Tibial nerve (tissue), 4 donors: ENCODE measurements around the gene RPS6KL1. TPM values are rescaled to one million over a fixed set of nuclear protein-coding genes. Genes with fewer than 3 reads are reported as not detected.

ENCODE experiments used
- DNase-seq, 2 donors: peaks; one replicate each; pipeline ENCODE4 v3.0.0-alpha.2; 2019; ENCODE audit warnings: low spot score in 2 of 2
- H3K27ac ChIP-seq, 4 donors: fragments of 200-600 bp; sonication (generic) in 3 of 4; one replicate each; pipeline ENCODE4 v1.5.1; 2017 to 2019; ENCODE audit warnings: mild to moderate bottlenecking in 1 of 4
- H3K27me3 ChIP-seq, 2 donors: fragments of 200-600 bp; sonication (generic) in 1 of 2; one replicate each; pipeline versions ENCODE4 v1.5.1 to v1.6.0; 2017 to 2019
- H3K36me3 ChIP-seq, 3 donors: fragments of 200-600 bp; sonication (generic); one replicate each; pipeline ENCODE4 v1.5.1; 2018 to 2019
- H3K4me1 ChIP-seq, 4 donors: fragments of 200-600 bp; sonication (generic) in 3 of 4; one replicate each; pipeline ENCODE4 v1.5.1; 2017 to 2019
- H3K4me3 ChIP-seq, 4 donors: fragments of 200-600 bp; sonication (generic) in 3 of 4; one replicate each; pipeline ENCODE4 v1.5.1; 2017 to 2019; ENCODE audit warnings: mild to moderate bottlenecking in 1 of 4, moderate library complexity in 1 of 4
- H3K9me3 ChIP-seq, 4 donors: fragments of 200-600 bp; sonication (generic) in 3 of 4; one replicate each; pipeline ENCODE4 v1.5.1; 2017 to 2019
- CTCF ChIP-seq, 5 experiments: fragments of 200-600 bp in 3 of 5; fragments of 450-650 bp in 2 of 5; sonication (generic) in 3 of 5; IDR thresholded peaks; one replicate each; pipeline ENCODE4 v1.5.1; 2016 to 2019; ENCODE audit warnings: antibody characterized with exemption in 5 of 5, mild to moderate bottlenecking in 3 of 5, moderate library complexity in 2 of 5
- EP300 ChIP-seq, 2 donors: sonication (generic); formaldehyde crosslinking; IDR thresholded peaks; one replicate each; pipeline ENCODE4 v1.6.1; 2017; ENCODE audit warnings: antibody characterized with exemption in 2 of 2, mild to moderate bottlenecking in 1 of 2
- POLR2A ChIP-seq, 2 donors: fragments of 450-650 bp; IDR thresholded peaks; one replicate each; pipeline ENCODE4 v1.6.1; 2017; ENCODE audit warnings: antibody characterized with exemption in 2 of 2, mild to moderate bottlenecking in 2 of 2, moderate library complexity in 2 of 2
- WGBS, 2 donors: methylation state at CpG; one replicate each; pipeline ENCODE4 v1.1.5; 2018; 5-methylcytosine and 5-hydroxymethylcytosine counted together
- total RNA-seq, 4 donors: library from RNA; depleted of rRNA; stranded (reverse); fragments of >200 nt; gene quantifications; one replicate each; pipeline ENCODE4 v1.1.0, GENCODE V29; 2016

RPS6KL1 gene
- total RNA-seq, 4 donors from 2014 or later: 2.0 to 20.7 (median 7.7) TPM

- H3K27ac ChIP-seq: no peak overlapping the region
- H3K36me3 ChIP-seq: no peaks in the 10 kb centered on the region
- WGBS, 2 donors: 73 to 78% methylated on average over 7 of the region's 7 CpGs
- H3K27me3 ChIP-seq: no peaks in the 10 kb centered on the region
- no peaks in the 10 kb centered on the region for H3K9me3 ChIP-seq
- DNase-seq: no peak
- H3K4me3 ChIP-seq: no peak overlapping the region
- TF ChIP-seq EP300 (IDR thresholded peaks at IDR 0.05) (no peak), POLR2A (IDR thresholded peaks at IDR 0.05) (no peak), CTCF (IDR thresholded peaks at IDR 0.05) (no peak)
- peaks cover 0 to 12% (median 4%) of the 10 kb centered on the region in 4 donors for H3K4me1 ChIP-seq
Observed at GRCh38 chr14:74855021-74855420, 68.0 kb downstream of the RPS6KL1 start.

Other genes with a start within 250 kb of the RPS6KL1 start
- 10 to 100 TPM; 25.3 to 35.0 (median 32.2) TPM for gene AREL1, start 210.2 kb downstream of the RPS6KL1 start, total RNA-seq
- 10 to 100 TPM; 16.8 to 39.8 (median 32.6) TPM for gene FCF1, start 210.1 kb downstream of the RPS6KL1 start, total RNA-seq
- gene YLPM1, start 159.9 kb downstream of the RPS6KL1 start, total RNA-seq: 10 to 100 TPM; 66.9 to 76.6 (median 72.1) TPM
- not detected for gene PROX2, start 47.1 kb downstream of the RPS6KL1 start, total RNA-seq
- gene DLST, start 41.3 kb downstream of the RPS6KL1 start, total RNA-seq: 10 to 100 TPM; 73.5 to 94.8 (median 87.2) TPM
- gene PGF, start 32.3 kb upstream of the RPS6KL1 start, total RNA-seq: 10 to 100 TPM; 13.2 to 39.5 (median 18.0) TPM
- 10 to 100 TPM; 26.1 to 44.9 (median 36.1) TPM for gene EIF2B2, start 79.7 kb upstream of the RPS6KL1 start, total RNA-seq
- 10 to 100 TPM; 26.4 to 48.1 (median 36.0) TPM for gene MLH3, start 128.2 kb upstream of the RPS6KL1 start, total RNA-seq
- 10 to 100 TPM in 2 of 4 donors, 1 to 10 TPM in 2; 4.2 to 24.3 (median 9.9) TPM for gene ACYP1, start 140.8 kb upstream of the RPS6KL1 start, total RNA-seq
- gene ZC2HC1C, start 146.4 kb upstream of the RPS6KL1 start, total RNA-seq: 1 to 10 TPM in 3 of 4 donors, under 1 TPM in 1; 0.78 to 3.1 (median 1.2) TPM
- gene NEK9, start 203.8 kb upstream of the RPS6KL1 start, total RNA-seq: 100 to 1,000 TPM in 2 of 4 donors, 10 to 100 TPM in 2; 76.1 to 109 (median 94.4) TPM